GM23248 (cell line): Measurements from ENCODE around the gene CUX1. TPM values are rescaled to one million over a fixed set of nuclear protein-coding genes. Genes with fewer than 3 reads are reported as not detected.
"Not testable (repeated sequence)": the region's sequence is repeated elsewhere in the genome, so short reads cannot be mapped to it uniquely, and the experiment has no call there.

ENCODE experiments used
- DNase-seq: peaks from one replicate; pipeline ENCODE4 v3.0.0-alpha.2; 2015
- H2AFZ ChIP-seq: fragments of 200-600 bp; sonication (generic); 2 replicates; pipeline ENCODE4 v1.6.1; 2016; ENCODE audit warnings: antibody characterized with exemption
- H3F3A ChIP-seq: fragments of 200-600 bp; sonication (generic); 2 replicates; pipeline ENCODE4 v1.6.1; 2016; ENCODE audit warnings: mild to moderate bottlenecking, antibody characterized with exemption, mixed run types; ENCODE audit not compliant: insufficient read depth
- H3K27ac ChIP-seq: fragments of 200-600 bp; sonication (generic); 2 replicates; pipeline ENCODE4 v1.5.1; 2016; ENCODE audit warnings: mild to moderate bottlenecking
- H3K27me3 ChIP-seq: fragments of 200-600 bp; sonication (generic); replicated peaks from 2 replicates; pipeline ENCODE4 v1.6.1; 2016; ENCODE audit warnings: mild to moderate bottlenecking; ENCODE audit not compliant: insufficient read depth
- H3K36me3 ChIP-seq: fragments of 200-600 bp; sonication (generic); 2 replicates; pipeline ENCODE4 v1.6.1; 2016; ENCODE audit warnings: low read depth, mild to moderate bottlenecking
- H3K4me1 ChIP-seq: fragments of 200-600 bp; sonication (generic); 2 replicates; pipeline ENCODE4 v1.6.1; 2016; ENCODE audit warnings: mild to moderate bottlenecking; ENCODE audit not compliant: insufficient read depth
- H3K4me2 ChIP-seq: fragments of 200-600 bp; sonication (generic); one replicate; pipeline ENCODE4 v1.6.1; 2016; ENCODE audit warnings: mild to moderate bottlenecking; ENCODE audit not compliant: unreplicated experiment
- H3K4me3 ChIP-seq: fragments of 200-600 bp; sonication (generic); 2 replicates; pipeline ENCODE4 v1.5.1; 2016; ENCODE audit warnings: mild to moderate bottlenecking
- H3K79me2 ChIP-seq: fragments of 200-600 bp; sonication (generic); 2 replicates; pipeline ENCODE4 v1.6.1; 2016; ENCODE audit warnings: mild to moderate bottlenecking; ENCODE audit not compliant: insufficient read depth
- H3K9ac ChIP-seq: fragments of 200-600 bp; sonication (generic); 2 replicates; pipeline ENCODE4 v1.6.1; 2016; ENCODE audit warnings: mild to moderate bottlenecking
- H3K9me2 ChIP-seq: fragments of 200-600 bp; sonication (generic); 2 replicates; pipeline ENCODE4 v1.6.1; 2016; ENCODE audit warnings: mixed run types, mild to moderate bottlenecking, moderate library complexity; ENCODE audit not compliant: insufficient read depth
- H3K9me3 ChIP-seq: fragments of 200-600 bp; sonication (generic); one replicate; pipeline ENCODE4 v1.6.1; 2017; ENCODE audit warnings: low read depth
- H4K20me1 ChIP-seq: fragments of 200-600 bp; sonication (generic); 2 replicates; pipeline ENCODE4 v1.6.0; 2016; ENCODE audit not compliant: insufficient read depth
- EZH2 ChIP-seq: fragments of 200-600 bp; sonication (generic); IDR thresholded peaks from 2 replicates; pipeline ENCODE4 v1.6.1; 2018; ENCODE audit warnings: antibody characterized with exemption, mild to moderate bottlenecking; ENCODE audit not compliant: insufficient read depth, poor library complexity, severe bottlenecking
- EZH2phosphoT487 ChIP-seq: fragments of 200-600 bp; sonication (generic); IDR thresholded peaks from 2 replicates; pipeline ENCODE4 v1.6.1; 2018; ENCODE audit warnings: antibody characterized with exemption, moderate library complexity, mild to moderate bottlenecking, low read depth; ENCODE audit not compliant: insufficient read depth
- WGBS, 2 experiments: methylation state at CpG; one replicate each; pipeline ENCODE4 v1.1.6; 2015 to 2017; ENCODE audit warnings: low lambda C conversion rate in 2 of 2, low coverage in 1 of 2; ENCODE audit errors: missing lambda C conversion rate in 2 of 2; 5-methylcytosine and 5-hydroxymethylcytosine counted together
- in situ Hi-C: fragments of 300-500 bp; cut with MboI; formaldehyde crosslinking; loops from 2 replicates; pipeline ENCODE4 v1.15.0; 2020
- polyA plus RNA-seq: library from polyadenylated mRNA; unstranded; fragments of >200 nt; fragmentation: Nextera tagmentation; extraction: Ambion mirVana; gene quantifications from 2 replicates; pipeline ENCODE4 v1.2.1, GENCODE V29; 2016
- total RNA-seq: library from RNA; depleted of rRNA; stranded (reverse); fragments of >200 nt; shearing (Covaris generic); gene quantifications from 2 replicates; pipeline ENCODE4 v1.2.3, GENCODE V29; 2014

CUX1 gene
- total and polyA plus RNA-seq, 2 experiments from 2014 or later: 30.2 to 34.9 TPM

DNA sequence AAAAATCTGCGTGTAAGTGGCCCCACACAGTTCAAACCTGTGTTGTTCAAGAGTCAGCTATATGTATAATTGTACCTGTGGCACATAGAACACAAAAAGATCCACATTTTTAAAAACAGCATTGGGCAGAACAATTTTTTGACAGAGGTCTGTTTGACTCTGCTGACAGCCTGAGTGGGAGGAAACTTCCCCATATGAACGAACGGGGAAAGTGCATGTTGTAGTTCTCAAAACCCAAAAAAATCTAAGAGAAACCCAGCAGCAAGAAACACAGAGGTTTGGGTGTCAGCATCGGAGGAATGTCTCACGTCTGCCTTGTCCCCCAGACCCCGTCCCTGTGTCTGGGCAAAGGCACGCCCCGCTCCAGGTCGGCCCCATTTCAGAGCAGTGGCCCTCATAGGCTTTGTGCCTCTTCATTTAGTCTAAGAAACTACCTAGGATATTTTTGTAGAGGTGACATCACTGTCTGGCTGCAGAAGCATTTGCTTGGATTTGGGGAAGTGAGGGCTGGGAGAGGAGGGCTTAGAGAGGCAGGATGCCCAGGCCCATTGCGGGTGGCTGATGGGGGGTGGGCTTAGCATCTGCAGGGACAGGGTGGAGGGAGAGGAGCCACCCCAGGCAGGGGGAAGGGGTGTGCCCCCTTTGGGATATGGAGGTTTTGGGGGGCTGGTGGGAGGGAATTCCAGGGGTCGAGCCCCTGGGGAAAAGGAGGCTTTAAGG is 11.0 kb downstream of the CUX1 start:
- H3K4me1 ChIP-seq: no peaks in the 10 kb centered on the region
- peaks cover 99% of the 10 kb centered on the region for H3K79me2 ChIP-seq
- peaks cover 3% of the 10 kb centered on the region; the same call in 1 of the 2 replicates for H4K20me1 ChIP-seq
- no peak overlapping the region for H3K27ac ChIP-seq
- no peak overlapping the region for H3K4me3 ChIP-seq
- no peaks in the 10 kb centered on the region for H3K36me3 ChIP-seq
- WGBS, 2 experiments: 92 to 93% methylated on average over 10 to 11 of the region's 11 CpGs
- no peak overlapping the region for H3K9ac ChIP-seq
- H3K27me3 ChIP-seq: no peaks in the 10 kb centered on the region
- no peak overlapping the region for H2AFZ ChIP-seq
- in situ Hi-C loops: no loop called here
- no peak for DNase-seq
- H3K4me2 ChIP-seq: no peak overlapping the region
- H3K9me2 ChIP-seq: no peaks in the 10 kb centered on the region
- H3F3A ChIP-seq: no peaks in the 10 kb centered on the region
- H3K9me3 ChIP-seq: no peaks in the 10 kb centered on the region
- TF ChIP-seq EZH2 (no peak), EZH2phosphoT487 (no peak)

- H3K36me3 ChIP-seq: no peaks in the 10 kb centered on the region
- peaks cover 97% of the 10 kb centered on the region for H3K79me2 ChIP-seq
- H4K20me1 ChIP-seq: no peaks in the 10 kb centered on the region
Observed at GRCh38 chr7:101829374-101829773, 11.9 kb downstream of the CUX1 start.

GRCh38 chr7:101829821-101830220 is 12.4 kb downstream of the CUX1 start:
- H3K4me3 ChIP-seq: no peak overlapping the region
- no peaks in the 10 kb centered on the region for H3K36me3 ChIP-seq
- H3K9ac ChIP-seq: no peak overlapping the region
- TF ChIP-seq EZH2 (no peak), EZH2phosphoT487 (no peak)
- H4K20me1 ChIP-seq: no peaks in the 10 kb centered on the region
- 97% methylated on average over 8 of the region's 8 CpGs for WGBS, 2 experiments
- no peaks in the 10 kb centered on the region for H3F3A ChIP-seq
- in situ Hi-C loops: no loop called here
- H3K27ac ChIP-seq: no peak overlapping the region
- H3K9me3 ChIP-seq: no peaks in the 10 kb centered on the region
- H2AFZ ChIP-seq: no peak overlapping the region
- no peaks in the 10 kb centered on the region for H3K9me2 ChIP-seq
- H3K27me3 ChIP-seq: no peaks in the 10 kb centered on the region
- no peaks in the 10 kb centered on the region for H3K4me1 ChIP-seq
- DNase-seq: no peak
- peaks cover 97% of the 10 kb centered on the region for H3K79me2 ChIP-seq
- H3K4me2 ChIP-seq: no peak overlapping the region

More at GRCh38 chr7:101829374-101829773, 11.9 kb downstream of the CUX1 start:
- no peak for DNase-seq
- no peak overlapping the region for H3K4me2 ChIP-seq
- in situ Hi-C loops: no loop called here
- TF ChIP-seq EZH2phosphoT487: no peak
- no peak for TF ChIP-seq EZH2
- H3K4me1 ChIP-seq: no peaks in the 10 kb centered on the region
- H3K4me3 ChIP-seq: no peak overlapping the region
- H3K27ac ChIP-seq: no peak overlapping the region
- no peak overlapping the region for H3K9ac ChIP-seq
- 96 to 98% methylated on average over 14 of the region's 14 CpGs for WGBS, 2 experiments
- no peaks in the 10 kb centered on the region for H3K9me3 ChIP-seq
- H3K9me2 ChIP-seq: no peaks in the 10 kb centered on the region
- H3K27me3 ChIP-seq: no peaks in the 10 kb centered on the region
- H3F3A ChIP-seq: no peaks in the 10 kb centered on the region
- H2AFZ ChIP-seq: no peak overlapping the region

DNA sequence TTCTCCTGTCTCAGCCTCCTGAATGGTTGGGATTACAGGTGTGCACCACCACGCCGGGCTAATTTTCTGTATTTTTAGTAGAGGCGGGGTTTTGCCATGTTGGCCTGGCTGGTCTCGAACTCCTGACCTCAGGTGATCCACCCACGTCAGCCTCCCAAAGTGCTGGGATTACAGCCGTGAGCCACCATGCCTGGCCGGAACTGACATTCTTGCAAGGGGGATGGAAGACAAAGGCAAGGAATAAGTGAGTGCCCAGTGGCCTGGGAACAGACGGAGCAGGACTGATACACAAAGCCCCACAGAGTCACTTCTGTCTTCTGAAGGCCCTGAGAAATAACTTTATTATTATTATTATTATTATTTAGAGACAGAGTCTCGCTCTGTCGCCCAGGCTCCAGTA is 14.0 kb downstream of the CUX1 start:
- DNase-seq, H3K4me1 ChIP-seq, H3K27me3 ChIP-seq, H3K36me3 ChIP-seq, H3F3A ChIP-seq, H3K4me2 ChIP-seq, H3K9me2 ChIP-seq, H3K27ac ChIP-seq, H3K4me3 ChIP-seq, H3K9me3 ChIP-seq, H4K20me1 ChIP-seq, H2AFZ ChIP-seq, H3K9ac ChIP-seq, in situ Hi-C loops: not testable (repeated sequence)
- 96 to 98% methylated on average over 10 of the region's 10 CpGs for WGBS, 2 experiments
- H3K79me2 ChIP-seq: peaks cover 97% of the 10 kb centered on the region

GRCh38 chr7:101832205-101832631 is 14.8 kb downstream of the CUX1 start:
- no peak overlapping the region for H2AFZ ChIP-seq
- H3K9me2 ChIP-seq: no peaks in the 10 kb centered on the region
- H3K4me3 ChIP-seq: no peak overlapping the region
- H4K20me1 ChIP-seq: peaks cover 2% of the 10 kb centered on the region; the same call in 1 of the 2 replicates
- in situ Hi-C loops: no loop called here
- no peaks in the 10 kb centered on the region for H3K4me1 ChIP-seq
- no peaks in the 10 kb centered on the region for H3K36me3 ChIP-seq
- H3K79me2 ChIP-seq: peaks cover 97% of the 10 kb centered on the region
- no peak overlapping the region for H3K9ac ChIP-seq
- no peaks in the 10 kb centered on the region for H3K9me3 ChIP-seq
- 96 to 100% methylated on average over 14 of the region's 14 CpGs for WGBS, 2 experiments
- DNase-seq: no peak
- H3F3A ChIP-seq: no peaks in the 10 kb centered on the region
- no peak overlapping the region for H3K4me2 ChIP-seq
- H3K27ac ChIP-seq: no peak overlapping the region
- no peak for TF ChIP-seq EZH2
- no peak for TF ChIP-seq EZH2phosphoT487
- no peaks in the 10 kb centered on the region for H3K27me3 ChIP-seq
